Measurements from ENCODE around the gene KLHL25. TPM values are rescaled to one million over a fixed set of nuclear protein-coding genes. Genes with fewer than 3 reads are reported as not detected.

KLHL25 gene
- 10 to 100 TPM; 15.0 to 18.1 TPM for total RNA-seq

GRCh38 chr15:85794598-85795336 lies at the start of gene KLHL25:
KLHL25 (minus strand) TSS chr15:85794925; CDS start chr15:85769810, 25,115 bp downstream.
- H3K9me3 ChIP-seq: no peaks in the 10 kb centered on the region
- peak within 1 kb of the TSS; percentile 98 for H3K4me3 ChIP-seq
- no peak for TF ChIP-seq CTCF (IDR thresholded peaks at IDR 0.05)
- H3K4me1 ChIP-seq (ENCODE audit: control insufficient read depth in 1 of 2, low read depth in 2 of 2): peaks cover 8 to 27% of the 10 kb centered on the region in 2 donors
- no peaks in the 10 kb centered on the region for H3K36me3 ChIP-seq
- no peaks in the 10 kb centered on the region for H3K27me3 ChIP-seq (replicated peaks; ENCODE audit: insufficient read depth)
- ATAC-seq (ENCODE audit: insufficient number of reproducible peaks, low FRiP score, low read depth) (peak; percentile 91), DNase-seq (ENCODE audit: low spot score) (peak; percentile 73)
- peak within 1 kb of the TSS; percentile 92 to 94 for H3K27ac ChIP-seq

GRCh38 chr15:85840802-85841152 lies 46.1 kb upstream of the KLHL25 start:
- no peaks in the 10 kb centered on the region for H3K36me3 ChIP-seq
- no peak overlapping the region for H3K27ac ChIP-seq
- ATAC-seq (ENCODE audit: insufficient number of reproducible peaks, low FRiP score, low read depth) (no peak), DNase-seq (ENCODE audit: low spot score) (no peak)
- no peaks in the 10 kb centered on the region for H3K27me3 ChIP-seq (replicated peaks; ENCODE audit: insufficient read depth)
- peaks cover 0 to 5% of the 10 kb centered on the region in 2 donors for H3K4me1 ChIP-seq (ENCODE audit: control insufficient read depth in 1 of 2, low read depth in 2 of 2)
- peak overlapping the region; percentile 71 for H3K4me3 ChIP-seq
- no peak for TF ChIP-seq CTCF (IDR thresholded peaks at IDR 0.05)
- no peaks in the 10 kb centered on the region for H3K9me3 ChIP-seq

- Histone ChIP-seq H3K9me3 (no peaks in the 10 kb centered on the region), H3K27me3 (replicated peaks; ENCODE audit: insufficient read depth) (no peaks in the 10 kb centered on the region), H3K4me3 (peak overlapping the region; percentile 71), H3K4me1 (ENCODE audit: control insufficient read depth in 1 of 2, low read depth in 2 of 2) (peaks cover 0 to 5% of the 10 kb centered on the region in 2 donors), H3K36me3 (no peaks in the 10 kb centered on the region), H3K27ac (no peak overlapping the region)
- peak; percentile 93 for TF ChIP-seq CTCF (IDR thresholded peaks at IDR 0.05)
- DNase-seq (ENCODE audit: low spot score) (no peak), ATAC-seq (ENCODE audit: insufficient number of reproducible peaks, low FRiP score, low read depth) (peak; percentile 67)
Measured at GRCh38 chr15:85840079-85840801, 45.5 kb upstream of the KLHL25 start.

- no peak overlapping the region for H3K4me3 ChIP-seq
- no peak for DNase-seq (ENCODE audit: low spot score)
- peaks cover 0 to 5% of the 10 kb centered on the region in 2 donors for H3K4me1 ChIP-seq (ENCODE audit: control insufficient read depth in 1 of 2, low read depth in 2 of 2)
- ATAC-seq (ENCODE audit: insufficient number of reproducible peaks, low FRiP score, low read depth): no peak
- no peaks in the 10 kb centered on the region for H3K27me3 ChIP-seq (replicated peaks; ENCODE audit: insufficient read depth)
- H3K36me3 ChIP-seq: no peaks in the 10 kb centered on the region
- no peaks in the 10 kb centered on the region for H3K9me3 ChIP-seq
- TF ChIP-seq CTCF (IDR thresholded peaks at IDR 0.05): no peak
- H3K27ac ChIP-seq: no peak overlapping the region
Measured at GRCh38 chr15:85839643-85840042, 44.9 kb upstream of the KLHL25 start.

GRCh38 chr15:85838655-85839054 lies 43.9 kb upstream of the KLHL25 start:
- H3K4me1 ChIP-seq (ENCODE audit: control insufficient read depth in 1 of 2, low read depth in 2 of 2): peaks cover 0 to 5% of the 10 kb centered on the region in 2 donors
- DNase-seq (ENCODE audit: low spot score): no peak
- TF ChIP-seq CTCF (IDR thresholded peaks at IDR 0.05): no peak
- no peak overlapping the region for H3K27ac ChIP-seq
- no peaks in the 10 kb centered on the region for H3K27me3 ChIP-seq (replicated peaks; ENCODE audit: insufficient read depth)
- no peak overlapping the region for H3K4me3 ChIP-seq
- no peaks in the 10 kb centered on the region for H3K9me3 ChIP-seq
- no peak for ATAC-seq (ENCODE audit: insufficient number of reproducible peaks, low FRiP score, low read depth)
- no peaks in the 10 kb centered on the region for H3K36me3 ChIP-seq

Measured in thoracic aorta (tissue), 2 donors.